SH-SY5Y (cell line): ENCODE measurements around the gene PTPRK.

ENCODE experiments used
- GATA2 ChIP-seq: IDR thresholded peaks from 2 replicates; pipeline ENCODE4 v1.6.1; 2011; ENCODE audit warnings: mild to moderate bottlenecking, low read depth, low read length
- GATA3 ChIP-seq: IDR thresholded peaks from 2 replicates; pipeline ENCODE4 v1.6.1; 2011; ENCODE audit warnings: low read depth, mild to moderate bottlenecking, low read length, moderate library complexity

DNA sequence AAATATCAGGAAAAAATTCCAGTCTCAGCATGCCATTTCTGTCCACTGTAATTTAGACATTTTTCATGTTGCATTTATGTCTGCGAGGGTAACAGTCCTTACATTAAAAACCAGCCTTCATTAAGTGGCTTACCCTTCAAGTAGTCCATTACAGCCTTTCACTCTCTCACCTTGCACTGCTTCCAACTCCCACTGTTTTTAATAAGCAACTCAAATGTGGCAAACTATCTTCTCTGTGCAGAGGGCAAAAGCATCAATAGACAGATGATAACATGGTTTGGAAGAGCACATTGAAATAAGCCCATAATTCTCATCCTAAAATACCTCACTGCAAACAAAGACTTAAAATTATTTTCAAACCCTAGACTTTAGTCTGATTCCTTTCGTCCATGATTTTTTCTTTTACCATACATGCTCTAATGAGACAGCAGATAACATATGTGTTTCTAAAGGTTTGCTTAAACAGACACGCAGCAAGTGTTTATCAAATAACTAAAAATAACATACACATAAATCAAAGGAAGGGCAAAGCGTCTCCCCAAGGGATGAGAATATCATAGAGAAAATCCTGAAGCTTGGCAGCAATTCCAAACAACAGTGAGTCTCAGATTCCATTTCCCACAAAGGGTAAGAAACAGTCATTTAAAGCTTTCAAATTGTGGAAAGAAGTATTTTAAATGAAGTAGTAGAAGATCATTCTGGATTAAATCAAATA lies 130.4 kb downstream of the PTPRK start:
- TF ChIP-seq GATA2 (no peak), GATA3 (no peak)
